Right lobe of liver (tissue), 4 donors: ENCODE measurements around the gene MAS1.

Experiments
- POLR2A ChIP-seq: fragments of 450-650 bp; IDR thresholded peaks from one replicate; pipeline ENCODE4 v1.6.1; 2017; ENCODE audit warnings: antibody characterized with exemption, mild to moderate bottlenecking
- TF ChIP-seq, protein P1 (sequence below), 4 donors: fragments of 200-600 bp in 3 of 4; fragments of 450-650 bp in 1 of 4; IDR thresholded peaks; one replicate each; pipeline versions ENCODE4 v1.5.1 to v1.8.0; 2016 to 2022; ENCODE audit warnings: antibody characterized with exemption in 4 of 4, mild to moderate bottlenecking in 2 of 4
- donor health status: DM: no; HTN: no; CAD: no.
- donor health status: DM: no; HTN: no; CAD: no.
- donor health status: DM: no; HTN: yes; CAD: no.

GRCh38 chr6:159899994-159900745 is 9.4 kb downstream of the MAS1 start:
- TF ChIP-seq, protein P1, sequence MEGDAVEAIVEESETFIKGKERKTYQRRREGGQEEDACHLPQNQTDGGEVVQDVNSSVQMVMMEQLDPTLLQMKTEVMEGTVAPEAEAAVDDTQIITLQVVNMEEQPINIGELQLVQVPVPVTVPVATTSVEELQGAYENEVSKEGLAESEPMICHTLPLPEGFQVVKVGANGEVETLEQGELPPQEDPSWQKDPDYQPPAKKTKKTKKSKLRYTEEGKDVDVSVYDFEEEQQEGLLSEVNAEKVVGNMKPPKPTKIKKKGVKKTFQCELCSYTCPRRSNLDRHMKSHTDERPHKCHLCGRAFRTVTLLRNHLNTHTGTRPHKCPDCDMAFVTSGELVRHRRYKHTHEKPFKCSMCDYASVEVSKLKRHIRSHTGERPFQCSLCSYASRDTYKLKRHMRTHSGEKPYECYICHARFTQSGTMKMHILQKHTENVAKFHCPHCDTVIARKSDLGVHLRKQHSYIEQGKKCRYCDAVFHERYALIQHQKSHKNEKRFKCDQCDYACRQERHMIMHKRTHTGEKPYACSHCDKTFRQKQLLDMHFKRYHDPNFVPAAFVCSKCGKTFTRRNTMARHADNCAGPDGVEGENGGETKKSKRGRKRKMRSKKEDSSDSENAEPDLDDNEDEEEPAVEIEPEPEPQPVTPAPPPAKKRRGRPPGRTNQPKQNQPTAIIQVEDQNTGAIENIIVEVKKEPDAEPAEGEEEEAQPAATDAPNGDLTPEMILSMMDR (IDR thresholded peaks at IDR 0.05) = no peak
- no peak for TF ChIP-seq POLR2A
